GM18858 (cell line): ENCODE results near the gene DAP.
"Not testable (repeated sequence)": the region's sequence is repeated elsewhere in the genome, so short reads cannot be mapped to it uniquely, and the experiment has no call there.

Experiments used
- ATAC-seq: cut with Tn5 transposase; IDR thresholded peaks from one replicate; pipeline ENCODE4 v1.9.1; 2021; ENCODE audit not compliant: unreplicated experiment

Gene DAP

DNA sequence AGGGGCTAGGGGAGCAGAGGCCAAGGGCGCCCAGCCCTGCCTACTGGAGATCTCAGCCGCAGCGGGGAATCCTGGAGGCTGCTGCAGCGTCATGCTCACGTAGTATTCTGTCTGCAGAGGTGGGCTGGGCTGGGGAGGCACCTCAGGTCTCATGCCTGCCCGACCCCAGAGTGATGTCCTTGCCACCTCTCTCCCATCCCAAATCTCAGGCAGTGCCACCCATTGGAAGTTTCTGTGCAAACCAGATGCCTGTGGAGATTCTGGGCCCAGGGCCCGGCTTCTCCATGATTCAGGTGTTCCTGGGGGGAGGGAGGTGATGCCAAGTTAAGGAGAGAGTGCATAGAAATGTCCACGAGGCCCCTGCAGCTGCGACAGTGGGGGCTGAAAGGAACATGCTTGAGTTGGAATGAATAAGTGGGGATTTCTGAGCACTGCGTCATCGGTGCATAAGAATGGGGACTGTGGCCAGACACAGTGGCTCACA lies 125.1 kb downstream of the DAP start:
- ATAC-seq: no peak

DNA sequence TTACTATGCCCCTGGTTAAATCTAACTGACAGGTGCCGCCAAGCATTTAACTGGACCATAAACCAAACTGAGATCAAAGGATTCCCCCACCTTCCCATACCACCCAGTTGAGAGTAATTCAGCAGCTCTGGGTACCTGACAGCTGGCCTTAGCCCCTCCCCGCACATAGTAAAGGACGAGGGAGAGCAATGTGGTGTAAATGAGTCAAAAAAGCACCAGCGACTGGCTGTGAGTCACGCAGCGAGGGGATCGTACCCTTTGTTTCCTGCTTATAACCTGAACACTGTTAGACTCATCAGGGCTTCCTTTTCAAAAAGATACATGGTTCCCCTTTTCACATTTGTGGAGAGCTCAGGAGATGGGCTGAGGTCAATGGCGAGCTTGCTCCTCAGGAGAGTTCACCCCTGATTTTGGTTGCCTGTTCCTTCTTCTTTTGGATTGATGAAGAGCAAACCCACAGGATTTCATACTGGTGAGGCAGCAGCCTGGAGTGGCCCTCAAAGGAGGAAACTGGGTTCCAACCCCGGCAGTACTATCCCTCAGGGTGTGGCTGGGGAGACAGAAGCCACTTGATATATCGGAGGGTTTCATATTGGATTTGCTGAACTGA lies 125.7 kb downstream of the DAP start:
- peak; percentile 73 for ATAC-seq

DNA sequence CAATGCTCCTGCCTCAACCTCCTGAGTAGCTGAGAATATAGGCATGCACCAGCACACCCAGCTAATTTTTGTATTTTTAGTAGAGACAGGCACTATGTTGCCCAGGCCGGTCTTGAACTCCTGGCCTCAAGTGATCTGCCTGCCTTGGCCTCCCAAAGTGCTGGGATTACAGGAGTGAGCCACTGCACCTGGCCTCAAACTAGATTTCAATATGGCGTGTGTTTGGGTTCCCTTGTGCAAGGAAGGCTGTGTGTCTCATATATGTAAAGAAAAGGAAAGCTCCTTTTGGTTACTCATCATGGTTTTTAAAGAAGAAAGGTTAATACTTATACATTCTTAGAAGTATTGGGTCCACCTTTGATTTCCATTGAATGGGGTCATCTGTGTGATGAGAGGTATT lies 126.5 kb downstream of the DAP start:
- ATAC-seq: no peak

DNA sequence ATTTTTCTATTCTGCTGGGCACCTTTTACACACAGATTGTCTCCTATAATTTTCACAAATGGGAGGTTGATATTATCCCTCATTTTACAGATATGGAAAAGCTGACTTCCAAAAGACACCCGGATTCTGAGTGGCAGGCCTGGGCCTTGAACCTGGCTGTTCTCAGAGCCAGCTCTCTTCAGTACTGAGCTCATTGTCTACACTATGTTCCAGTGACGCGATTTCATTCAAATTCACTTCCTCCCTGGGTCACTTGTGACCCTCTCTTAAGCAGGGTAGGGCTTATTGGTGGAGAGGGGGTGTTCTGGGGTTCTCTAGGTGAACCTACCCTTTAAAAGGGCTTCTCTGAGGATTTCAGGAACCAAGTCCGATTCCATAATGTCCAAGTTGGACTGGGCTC lies 127.0 kb downstream of the DAP start:
- ATAC-seq: no peak

DNA sequence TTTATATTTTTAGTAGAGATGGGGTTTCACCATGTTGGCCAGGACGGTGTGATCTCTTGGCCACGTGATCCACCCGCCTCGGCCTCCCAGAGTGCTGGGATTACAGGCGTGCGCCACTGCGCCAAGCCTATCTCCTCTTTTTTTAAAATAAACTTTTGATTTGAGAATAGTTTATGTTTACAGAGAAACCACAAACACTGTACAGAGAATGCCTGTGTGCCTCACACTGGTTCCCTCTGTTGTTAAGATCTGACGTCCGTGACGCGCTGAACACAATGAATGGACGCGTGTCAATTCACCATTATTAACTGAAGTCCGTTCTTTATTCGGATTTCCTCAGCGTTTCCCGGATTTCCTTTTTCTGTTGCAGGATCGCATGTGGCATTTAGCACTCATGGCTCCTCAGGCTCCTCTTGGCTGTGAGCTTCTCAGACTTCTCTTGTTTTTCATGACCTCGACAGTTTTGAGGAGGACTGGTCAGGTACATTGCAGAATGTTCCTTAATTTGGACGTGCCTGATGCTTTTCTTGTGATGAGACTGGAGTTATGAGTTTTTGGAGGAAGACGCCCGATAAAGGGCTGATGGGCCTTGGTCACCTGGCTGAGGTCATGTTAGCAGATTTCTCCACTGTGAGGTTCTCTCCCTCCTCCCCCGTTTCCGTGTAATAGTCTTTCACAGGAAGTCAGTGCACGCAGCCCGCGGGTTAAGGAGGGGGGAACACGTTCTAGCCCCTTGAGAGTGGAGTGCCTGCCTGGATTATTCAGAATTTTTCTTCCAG lies 127.6 kb downstream of the DAP start:
- ATAC-seq: no peak

GRCh38 chr5:10632110-10632761 lies 128.8 kb downstream of the DAP start:
- peak; percentile 29 for ATAC-seq

DNA sequence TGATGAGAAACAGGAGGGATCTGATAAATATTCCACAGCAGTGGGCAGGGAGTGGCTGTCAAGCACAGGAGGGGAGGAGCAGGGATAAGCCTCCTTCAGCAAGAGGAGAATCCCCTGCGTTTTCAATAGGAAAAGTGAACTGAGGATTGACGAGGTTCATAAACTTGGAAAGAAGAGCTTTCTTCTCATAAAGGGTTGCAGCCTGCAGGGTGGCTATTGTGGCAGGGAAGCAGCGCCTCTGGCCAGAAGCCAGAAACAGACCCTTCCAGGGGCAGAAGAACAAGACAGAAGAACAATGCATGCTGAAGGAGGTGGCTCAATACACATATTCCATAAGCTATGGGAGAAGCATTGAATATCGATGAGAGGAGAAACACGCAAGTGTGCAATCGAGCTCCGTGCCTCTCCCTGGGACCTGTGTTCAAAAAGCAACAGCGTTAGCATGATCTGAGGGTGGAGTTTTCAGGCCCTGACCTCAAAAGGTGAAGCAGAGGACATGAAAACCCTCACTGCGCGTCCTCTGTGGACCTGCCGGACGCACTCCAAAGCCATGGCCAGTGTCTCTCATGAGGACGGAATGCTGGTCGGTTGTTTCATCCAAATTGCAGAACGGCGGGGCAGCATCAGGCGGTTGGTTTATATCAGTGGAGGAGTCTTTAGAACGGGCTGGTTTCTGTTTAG lies 129.6 kb downstream of the DAP start:
- ATAC-seq: peak; percentile 2

DNA sequence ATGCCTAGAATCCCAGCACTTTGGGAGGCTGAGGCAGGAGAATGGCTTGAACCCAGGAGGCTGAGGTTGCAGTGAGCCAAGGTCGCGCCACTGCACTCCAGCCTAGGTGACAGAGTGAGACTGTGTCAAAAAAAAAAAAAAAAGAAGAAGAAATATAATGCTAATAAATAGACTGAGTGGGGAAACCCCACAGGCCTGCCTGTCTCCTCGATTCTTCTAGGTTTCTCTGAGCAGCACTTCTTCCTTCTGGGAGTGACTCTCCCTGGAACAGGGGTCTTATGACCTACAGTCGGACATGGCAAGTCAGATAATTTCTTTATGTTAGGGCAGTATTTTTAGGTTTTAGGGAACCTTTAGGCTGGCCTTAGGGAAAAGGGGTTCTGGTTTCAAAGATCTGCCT lies 130.3 kb downstream of the DAP start:
- ATAC-seq: not testable (repeated sequence)

GRCh38 chr5:10630126-10630525 lies 130.9 kb downstream of the DAP start:
- no peak for ATAC-seq

DNA sequence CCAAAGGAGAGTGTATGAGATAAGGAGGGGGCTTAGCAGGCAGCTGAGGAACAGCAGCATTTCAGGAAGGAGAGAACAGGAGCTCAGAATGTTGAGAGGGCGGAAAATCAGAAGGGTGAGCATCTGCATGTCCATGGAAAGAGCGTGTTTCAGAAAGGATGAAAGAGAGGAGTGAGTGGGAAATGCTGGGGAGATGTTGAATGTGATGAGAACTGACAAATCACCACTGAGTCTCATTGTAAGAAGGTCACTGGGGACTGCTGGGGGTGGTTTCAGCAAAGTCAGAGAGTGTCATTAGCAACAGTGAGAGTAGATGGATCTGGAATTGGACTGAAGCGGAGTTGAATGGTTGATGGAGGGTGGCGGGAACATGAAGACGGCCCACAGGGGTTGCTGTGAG lies 131.4 kb downstream of the DAP start:
- ATAC-seq: no peak
